Inferior parietal cortex (tissue), 1 donor: ENCODE results near the gene SNX11.
"Not testable (repeated sequence)": the region's sequence is repeated elsewhere in the genome, so short reads cannot be mapped to it uniquely, and the experiment has no call there.

ENCODE experiments used
- DNase-seq: peaks from one replicate; pipeline ENCODE4 v3.0.0-alpha.2; 2016; ENCODE audit errors: extremely low spot score

Gene SNX11, protein sequence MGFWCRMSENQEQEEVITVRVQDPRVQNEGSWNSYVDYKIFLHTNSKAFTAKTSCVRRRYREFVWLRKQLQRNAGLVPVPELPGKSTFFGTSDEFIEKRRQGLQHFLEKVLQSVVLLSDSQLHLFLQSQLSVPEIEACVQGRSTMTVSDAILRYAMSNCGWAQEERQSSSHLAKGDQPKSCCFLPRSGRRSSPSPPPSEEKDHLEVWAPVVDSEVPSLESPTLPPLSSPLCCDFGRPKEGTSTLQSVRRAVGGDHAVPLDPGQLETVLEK

DNA sequence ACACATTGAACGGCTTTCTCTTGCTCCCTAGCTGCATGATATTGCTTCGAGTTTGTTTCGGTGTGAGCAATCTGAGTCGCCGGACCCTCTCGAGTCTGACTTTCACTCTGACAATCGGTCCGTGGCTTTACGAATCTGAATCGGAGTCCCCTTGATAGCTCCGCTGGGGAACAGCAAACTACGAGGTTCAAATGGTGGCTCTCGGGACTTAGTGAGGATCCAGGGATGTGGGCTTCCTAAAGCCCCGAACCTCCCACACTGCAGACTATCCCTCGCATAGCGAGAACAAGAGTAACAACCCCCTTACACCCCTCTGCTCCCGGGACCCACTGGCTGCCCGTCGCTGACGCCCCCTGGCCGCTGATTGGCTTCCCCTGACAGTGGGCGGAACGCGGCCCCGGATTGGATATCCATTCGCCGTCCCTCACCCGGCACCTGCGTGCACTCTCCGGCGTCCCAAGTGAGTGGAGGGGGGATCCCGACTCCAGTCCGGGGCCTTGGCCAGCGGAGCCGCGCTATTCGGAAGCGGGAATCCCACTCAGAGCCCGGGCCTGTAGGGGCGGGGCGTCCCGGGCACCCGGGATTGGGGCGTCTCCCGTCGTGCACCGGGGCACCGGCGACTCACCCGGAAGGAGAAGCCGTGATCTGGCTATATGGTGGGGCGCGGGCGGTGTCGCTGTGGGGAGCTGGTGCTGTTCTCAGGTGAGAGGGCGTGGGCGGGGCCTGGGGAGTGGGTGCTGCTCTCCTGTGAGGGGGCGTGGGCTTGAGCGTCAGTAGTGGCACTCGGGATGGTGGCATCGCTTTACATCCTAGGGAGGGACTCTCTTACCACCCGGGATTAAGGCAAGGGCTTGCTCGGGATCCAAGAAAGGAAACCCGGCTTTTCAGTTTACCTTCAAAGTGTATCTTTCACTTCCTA, at the start of gene SNX11:
Gene SNX11, plus strand, starts transcription at position 630 of the 919 bp plus-strand sequence. CDS start 4,278 bp downstream, outside the sequence.
- DNase-seq: peak; percentile 90

DNA sequence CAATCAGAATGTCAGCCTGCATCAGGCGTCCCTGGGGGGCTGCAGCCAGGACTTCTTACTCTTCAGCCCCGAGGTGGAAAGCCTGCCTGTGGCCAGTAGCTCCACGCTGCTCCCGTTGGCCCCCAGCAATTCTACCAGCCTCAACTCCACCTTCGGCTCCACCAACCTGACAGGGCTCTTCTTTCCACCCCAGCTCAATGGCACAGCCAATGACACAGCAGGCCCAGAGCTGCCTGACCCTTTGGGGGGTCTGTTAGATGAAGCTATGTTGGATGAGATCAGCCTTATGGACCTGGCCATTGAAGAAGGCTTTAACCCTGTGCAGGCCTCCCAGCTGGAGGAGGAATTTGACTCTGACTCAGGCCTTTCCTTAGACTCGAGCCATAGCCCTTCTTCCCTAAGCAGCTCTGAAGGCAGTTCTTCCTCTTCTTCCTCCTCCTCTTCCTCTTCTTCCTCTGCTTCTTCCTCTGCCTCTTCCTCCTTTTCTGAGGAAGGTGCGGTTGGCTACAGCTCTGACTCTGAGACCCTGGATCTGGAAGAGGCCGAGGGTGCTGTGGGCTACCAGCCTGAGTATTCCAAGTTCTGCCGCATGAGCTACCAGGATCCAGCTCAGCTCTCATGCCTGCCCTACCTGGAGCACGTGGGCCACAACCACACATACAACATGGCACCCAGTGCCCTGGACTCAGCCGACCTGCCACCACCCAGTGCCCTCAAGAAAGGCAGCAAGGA, 49.0 kb upstream of the SNX11 start:
- no peak for DNase-seq

DNA sequence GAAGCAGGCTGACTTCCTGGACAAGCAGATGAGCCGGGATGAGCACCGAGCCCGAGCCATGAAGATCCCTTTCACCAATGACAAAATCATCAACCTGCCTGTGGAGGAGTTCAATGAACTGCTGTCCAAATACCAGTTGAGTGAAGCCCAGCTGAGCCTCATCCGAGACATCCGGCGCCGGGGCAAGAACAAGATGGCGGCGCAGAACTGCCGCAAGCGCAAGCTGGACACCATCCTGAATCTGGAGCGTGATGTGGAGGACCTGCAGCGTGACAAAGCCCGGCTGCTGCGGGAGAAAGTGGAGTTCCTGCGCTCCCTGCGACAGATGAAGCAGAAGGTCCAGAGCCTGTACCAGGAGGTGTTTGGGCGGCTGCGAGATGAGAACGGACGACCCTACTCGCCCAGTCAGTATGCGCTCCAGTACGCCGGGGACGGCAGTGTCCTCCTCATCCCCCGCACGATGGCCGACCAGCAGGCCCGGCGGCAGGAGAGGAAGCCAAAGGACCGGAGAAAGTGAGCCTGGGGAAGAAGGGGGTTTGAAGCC, 48.4 kb upstream of the SNX11 start:
- no peak for DNase-seq

DNA sequence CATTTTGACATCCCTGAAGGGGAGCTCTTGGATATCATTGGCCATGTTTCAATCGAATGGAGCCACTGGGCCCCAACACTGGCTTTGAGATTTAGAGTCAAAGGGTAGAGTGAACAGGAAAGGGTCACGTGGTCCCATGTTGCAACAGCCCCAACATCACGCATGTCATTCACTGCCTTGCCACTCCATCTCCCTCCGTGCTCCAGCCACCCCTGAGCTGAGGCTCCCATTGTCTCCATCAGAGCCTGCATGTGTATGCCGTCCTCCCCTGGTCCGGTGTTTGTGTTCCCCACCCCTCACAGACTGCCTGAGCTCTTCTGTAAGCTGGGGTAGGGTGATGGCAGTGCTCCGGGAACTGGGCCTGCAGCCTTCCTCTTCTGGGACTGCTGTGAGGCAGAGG, 47.3 kb upstream of the SNX11 start:
- DNase-seq: no peak

DNA sequence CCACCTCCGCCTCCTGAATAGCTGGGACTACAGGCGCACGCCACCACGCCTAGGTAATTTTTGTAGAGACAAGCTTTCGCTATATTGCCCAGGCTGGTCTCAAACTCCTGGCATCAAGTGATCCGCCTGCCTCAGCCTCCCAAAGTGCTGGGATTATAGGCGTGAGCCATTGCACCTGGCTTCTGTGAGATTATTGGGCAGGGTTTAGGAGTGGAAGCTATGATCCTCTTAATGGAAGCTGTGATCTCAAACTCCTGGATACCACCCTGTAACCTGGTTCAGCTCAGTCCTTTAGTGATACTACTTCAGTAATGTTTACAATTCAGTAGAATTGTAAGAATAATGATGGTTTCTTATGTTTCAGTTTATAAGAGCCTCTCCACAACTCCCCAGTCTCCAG, 45.3 kb upstream of the SNX11 start:
- DNase-seq: no peak

DNA sequence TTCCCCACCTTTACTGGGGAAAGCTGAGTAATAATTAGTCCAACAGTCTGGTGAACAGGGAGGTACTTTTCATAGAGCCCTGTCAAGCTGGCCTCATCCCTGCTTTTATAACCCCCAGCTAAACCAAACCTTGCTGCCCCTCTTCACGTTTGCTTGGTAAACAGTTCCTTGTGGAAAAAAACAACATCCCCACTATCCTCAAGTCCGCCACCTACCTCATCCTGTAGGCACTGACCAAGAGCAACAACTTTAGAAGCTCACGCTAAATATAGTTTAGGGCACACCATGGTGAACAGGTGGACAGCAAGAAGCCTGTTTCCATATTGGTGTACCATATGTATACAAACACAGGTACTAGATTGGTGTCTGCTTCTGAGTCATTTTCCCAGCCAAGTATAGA, 42.9 kb upstream of the SNX11 start:
- no peak for DNase-seq

DNA sequence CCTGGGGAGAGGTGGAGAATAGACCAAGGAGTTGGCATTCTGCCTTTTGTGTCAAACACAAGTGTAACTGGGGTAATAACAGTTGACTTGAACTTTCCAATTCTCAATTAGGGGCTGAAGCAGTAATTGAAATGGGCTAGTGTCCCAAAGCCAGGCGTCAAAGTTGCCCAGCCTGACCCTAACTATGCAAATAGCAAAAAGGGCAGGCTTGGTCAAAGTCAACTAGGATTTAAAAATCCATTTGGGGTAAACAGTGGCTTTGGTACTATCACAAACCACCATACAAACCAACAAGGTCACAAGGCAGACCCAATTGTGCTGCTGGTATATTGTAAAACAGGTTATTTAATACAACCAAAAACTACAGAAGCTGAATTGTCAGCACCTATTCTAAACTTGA, 41.4 kb upstream of the SNX11 start:
- DNase-seq: no peak

DNA sequence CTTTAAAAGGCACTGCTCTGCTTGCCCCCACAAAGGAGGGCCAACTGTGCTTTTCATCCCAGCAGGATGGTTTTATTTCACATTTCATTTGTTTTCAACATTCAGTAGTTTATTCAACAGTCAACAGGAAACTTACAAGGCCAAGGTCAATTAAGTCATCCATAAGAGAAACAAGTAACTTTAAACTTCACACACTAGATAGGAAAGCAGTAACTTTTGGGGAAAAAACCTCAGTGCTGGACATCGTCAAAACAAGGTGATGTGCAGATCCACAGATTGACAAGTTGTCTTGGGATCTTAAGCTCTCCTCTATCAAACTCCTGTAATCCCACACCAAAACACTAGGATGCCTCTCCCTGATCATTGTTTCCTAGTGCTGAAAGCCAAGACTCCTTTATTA, 40.9 kb upstream of the SNX11 start:
- no peak for DNase-seq

DNA sequence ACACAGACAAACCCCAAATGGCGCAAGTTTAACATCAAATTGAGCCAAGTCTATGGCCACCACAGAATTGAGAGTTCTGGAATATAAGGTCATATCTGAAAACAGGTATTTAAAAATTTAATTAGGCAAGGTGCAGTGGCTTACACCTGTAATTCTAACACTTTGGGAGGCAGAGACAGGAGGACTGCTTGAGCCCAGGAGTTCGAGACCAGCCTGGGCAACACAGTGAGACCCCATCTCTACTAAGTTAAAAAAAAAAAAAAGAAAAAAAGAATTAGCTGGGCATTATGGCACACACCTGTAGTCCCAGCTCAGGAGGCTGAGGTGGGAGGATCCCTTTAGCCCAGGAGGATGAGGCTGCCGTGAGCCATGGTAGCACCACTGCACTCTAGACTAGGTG, 40.3 kb upstream of the SNX11 start:
- DNase-seq: no peak

DNA sequence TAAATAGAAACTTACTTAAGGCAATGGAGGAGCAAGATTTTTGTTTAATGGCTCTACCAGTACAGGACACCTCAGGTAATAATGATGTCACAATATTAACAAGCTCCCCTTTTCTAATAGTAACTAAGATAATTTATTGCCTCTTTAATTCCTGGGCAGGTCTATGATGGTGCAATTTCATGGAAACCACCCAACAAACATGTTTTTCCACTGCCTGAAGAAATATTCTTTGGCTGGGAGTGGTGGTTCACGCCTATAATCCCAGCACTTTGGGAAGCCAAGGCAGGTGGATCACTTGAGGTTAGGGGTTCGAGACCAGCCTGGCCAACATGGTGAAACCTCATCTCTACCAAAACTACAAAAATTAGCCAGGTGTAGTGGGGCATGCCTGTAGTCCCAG, 39.8 kb upstream of the SNX11 start:
- DNase-seq: not testable (repeated sequence)

DNA sequence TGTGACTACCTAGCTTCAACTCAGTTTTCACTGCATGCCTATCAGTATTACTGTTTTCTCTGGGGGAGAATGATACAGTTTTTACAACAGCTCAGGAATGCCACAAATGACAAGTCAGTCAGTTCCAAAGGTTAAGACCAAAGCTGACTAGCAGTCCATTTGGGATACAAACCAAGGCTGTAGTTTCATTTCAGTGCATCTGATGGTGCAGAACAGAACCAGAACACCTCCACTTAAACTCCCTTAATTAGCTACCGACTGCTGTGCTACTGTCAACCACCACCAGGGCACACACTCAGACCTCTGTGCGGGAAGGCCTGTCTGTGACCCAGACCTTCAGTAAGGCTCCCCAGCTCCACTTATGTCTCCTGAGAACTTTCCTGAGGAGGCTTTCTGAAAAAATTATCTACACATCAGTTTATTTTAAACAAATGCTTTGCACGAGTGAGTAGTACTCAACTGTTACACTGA, 39.0 kb upstream of the SNX11 start:
- no peak for DNase-seq

DNA sequence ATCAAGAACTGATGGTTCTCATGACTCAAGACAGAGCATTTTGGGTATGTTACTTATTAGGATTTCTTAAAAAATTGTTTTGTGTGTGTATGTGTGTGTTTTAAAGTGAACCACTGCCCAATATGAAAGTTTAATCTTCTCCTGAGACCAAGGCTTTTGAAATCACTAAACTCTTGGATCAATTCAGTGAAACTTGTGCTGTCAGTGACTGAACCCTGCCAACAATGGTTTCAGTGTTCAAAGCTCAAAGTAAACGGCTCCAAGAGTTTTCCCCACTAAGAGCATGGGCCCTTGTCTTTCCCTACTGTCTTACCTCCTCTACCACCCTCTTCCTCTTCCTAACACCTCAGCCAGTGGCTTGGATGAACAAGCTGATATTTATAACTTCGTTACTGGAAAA, 37.4 kb upstream of the SNX11 start:
- DNase-seq: no peak

DNA sequence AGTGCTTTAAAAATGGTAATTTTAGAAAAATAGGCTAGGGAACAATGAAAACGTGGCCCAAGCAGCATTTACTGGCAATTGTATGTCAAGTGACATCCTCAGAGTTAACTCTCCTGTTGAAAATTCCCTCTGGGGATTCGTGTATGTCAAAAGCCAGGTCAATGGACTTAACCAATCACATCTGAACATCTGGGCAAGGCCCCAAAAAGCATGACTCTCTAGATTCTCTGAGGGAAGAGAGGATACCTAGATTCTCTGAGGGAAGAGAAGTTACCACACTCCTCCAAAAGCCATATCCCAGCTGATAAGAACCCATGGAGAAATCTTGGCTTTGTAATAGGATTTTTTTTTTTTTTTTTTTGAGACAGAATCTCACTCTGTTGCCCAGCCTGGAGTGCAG, 35.9 kb upstream of the SNX11 start:
- no peak for DNase-seq

DNA sequence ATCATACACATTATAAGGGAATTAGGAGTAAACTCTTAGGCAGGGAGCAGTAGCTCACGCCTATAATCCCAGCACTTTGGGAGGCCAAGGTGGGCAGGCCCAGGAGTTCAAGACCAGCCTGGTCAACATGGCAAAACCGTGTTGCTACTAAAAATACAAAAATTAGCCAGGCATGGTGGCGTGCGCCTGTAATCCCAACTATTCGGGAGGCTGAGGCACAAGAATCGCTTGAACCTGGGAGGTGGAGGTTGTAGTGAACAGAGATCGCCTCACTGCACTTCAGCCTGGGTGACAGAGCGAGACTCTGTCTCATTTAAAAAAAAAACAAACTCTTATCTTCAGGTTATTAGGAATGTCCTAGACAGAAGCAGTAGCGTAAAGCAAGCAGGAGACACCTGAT, 34.8 kb upstream of the SNX11 start:
- not testable (repeated sequence) for DNase-seq

DNA sequence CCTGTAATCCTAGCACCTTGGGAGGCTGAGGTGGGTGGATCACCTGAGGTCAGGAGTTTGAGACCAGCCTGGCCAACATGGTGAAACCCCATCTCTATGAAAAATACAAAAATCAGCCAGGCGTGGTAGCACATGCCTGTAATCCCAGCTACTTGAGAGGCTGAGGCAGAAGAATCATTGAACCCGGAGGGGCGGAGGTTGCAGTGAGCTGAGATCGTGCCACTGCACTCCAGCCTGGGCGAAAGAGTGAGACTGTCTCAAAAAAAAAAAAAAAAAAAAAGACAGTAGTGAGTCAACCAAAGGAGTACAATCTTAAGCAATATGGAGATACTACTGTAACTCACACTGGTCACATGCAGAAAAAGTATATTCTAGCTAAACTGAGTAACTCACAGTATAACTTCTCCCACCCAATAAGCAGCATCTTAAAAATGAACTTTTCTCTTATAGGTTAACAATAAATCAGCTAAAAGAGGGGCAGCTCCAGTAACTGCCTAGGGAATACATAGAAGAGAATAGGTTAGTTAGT, 33.9 kb upstream of the SNX11 start:
- not testable (repeated sequence) for DNase-seq

DNA sequence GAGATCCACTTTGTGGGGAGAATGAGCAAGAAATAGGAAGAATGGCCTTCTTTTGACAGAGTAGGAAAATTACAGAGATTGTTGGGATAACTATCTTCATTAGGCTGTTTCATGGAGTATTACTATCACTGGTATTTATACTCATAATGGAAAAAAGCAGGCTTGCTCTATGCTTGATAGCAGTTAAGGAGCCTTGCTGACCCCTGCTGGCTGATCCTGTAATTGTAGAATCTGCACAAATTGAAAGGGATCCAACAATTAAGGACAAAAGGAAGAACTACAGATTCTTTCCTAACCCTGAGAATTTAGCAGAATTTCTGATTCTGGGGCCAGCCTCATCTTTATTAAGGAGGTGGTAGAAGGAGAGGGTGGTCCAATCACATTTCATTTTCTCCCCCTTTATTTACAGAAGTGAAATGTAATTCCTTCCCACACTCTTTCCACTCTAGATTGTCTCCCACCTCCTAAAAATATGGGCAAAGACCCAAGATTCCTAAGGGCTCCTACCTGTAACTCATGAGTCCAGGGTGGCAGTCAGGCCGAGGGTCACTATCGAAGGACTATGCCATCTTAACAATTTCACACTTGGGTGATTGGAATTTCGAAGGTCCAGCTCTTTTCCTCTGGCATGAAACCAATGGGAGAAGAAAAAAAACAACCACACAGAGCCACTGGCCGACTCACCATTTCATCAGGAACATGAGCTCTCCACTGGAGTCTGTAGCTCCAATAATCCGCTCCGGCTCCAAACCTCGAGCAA, 33.1 kb upstream of the SNX11 start:
- DNase-seq: peak; percentile 91

DNA sequence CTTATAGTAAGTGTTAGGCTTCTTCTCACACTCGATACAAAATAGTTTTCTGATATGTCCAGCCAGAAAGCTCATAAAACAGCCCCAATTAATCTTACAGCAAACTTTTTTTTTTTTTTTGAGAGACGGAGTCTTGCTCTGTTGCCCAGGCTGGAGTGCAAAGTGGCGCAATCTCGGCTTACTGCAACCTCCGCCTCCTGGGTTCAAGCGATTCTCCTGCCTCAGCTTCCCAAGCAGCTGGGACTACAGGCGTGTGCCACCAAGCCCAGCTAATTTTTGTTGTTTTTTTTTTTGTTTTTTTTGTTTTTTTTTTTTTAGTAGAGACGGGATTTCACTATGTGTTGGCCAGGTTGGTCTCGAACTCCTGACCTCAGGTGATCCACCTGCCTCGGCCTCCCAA, 30.4 kb upstream of the SNX11 start:
- not testable (repeated sequence) for DNase-seq

DNA sequence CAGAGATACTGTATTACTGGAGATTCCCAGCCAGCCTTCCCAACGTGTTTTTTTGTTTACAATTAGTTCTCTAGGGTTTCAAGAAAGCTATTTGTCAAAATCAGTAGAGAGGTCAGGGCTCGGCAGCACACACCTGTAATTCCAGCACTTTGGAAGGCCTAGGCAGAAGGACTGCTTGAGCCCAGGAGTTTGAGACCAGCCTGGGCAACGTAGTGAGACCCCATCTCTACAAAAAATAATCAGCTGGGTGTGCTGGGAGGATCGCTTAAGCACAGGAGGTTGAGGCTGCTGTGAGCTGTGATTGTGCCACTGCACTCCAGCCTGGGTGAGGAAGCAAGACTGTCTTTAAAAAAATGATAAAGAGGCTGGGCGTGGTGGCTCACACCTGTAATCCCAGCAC, 25.7 kb upstream of the SNX11 start:
- no peak for DNase-seq

DNA sequence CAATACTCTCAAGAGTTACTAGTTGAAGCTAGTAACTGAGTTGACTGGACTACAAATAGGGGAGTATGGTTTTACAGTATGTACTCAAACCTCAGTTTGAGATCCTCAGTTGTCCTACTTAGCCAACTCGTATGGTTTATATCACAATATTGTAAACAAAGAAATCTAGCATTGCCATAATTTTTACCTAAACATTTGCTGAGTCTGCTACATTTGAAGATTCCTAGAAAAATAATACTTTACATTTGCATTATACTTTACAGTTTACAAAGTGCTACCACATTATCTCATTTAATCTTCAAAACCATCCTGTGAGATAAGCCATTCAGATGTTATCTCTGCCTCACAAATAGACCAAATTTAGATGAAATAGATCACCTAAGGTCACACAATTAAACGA, 22.6 kb upstream of the SNX11 start:
- no peak for DNase-seq

DNA sequence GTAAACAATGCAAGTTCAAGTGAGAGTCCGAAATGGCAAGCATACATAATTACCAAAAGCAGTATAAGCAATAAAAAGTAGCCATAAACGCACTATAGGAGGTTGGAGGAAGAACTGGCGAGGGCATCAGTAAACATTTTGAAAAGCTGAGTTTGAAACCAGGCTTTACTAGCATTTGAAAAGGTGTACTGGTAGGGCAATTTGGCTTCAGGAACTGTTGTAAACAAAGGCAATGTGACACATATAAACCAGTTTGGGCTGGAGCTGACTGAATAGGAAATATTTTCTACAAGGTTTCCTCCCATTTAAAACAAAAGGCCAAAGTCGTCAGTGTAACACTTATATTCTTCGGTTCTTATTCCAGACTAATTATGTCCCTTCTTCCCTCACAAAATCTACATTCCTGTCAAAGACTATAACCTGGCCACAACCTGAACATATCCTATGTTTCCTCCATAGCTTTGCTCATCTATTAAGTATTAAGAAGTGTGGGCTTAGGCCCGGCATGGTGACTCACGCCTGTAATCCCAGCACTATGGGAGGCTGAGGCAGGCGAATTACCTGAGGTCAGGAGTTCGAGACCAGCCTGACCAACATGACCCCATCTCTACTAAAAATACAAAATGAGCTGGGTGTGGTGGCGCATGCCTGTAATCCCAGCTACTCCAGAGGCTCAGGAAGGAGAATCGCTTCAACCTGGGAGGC, 14.1 kb upstream of the SNX11 start:
- no peak for DNase-seq
